Immature natural killer cell (primary cell): Measurements from ENCODE around the gene PKD1L1. TPM values are rescaled to one million over a fixed set of nuclear protein-coding genes. Genes with fewer than 3 reads are reported as not detected.

Source experiments
- DNase-seq, 3 donors: peaks; one replicate each; pipeline ENCODE4 v3.0.0; 2022; ENCODE audit warnings: mixed read lengths in 1 of 3
- H3K27ac Mint-ChIP-seq, 6 donors: one replicate each; pipeline ENCODE4 v1.8.0; 2020; ENCODE audit warnings: mixed read lengths in 6 of 6, mild to moderate bottlenecking in 5 of 6, inconsistent platforms in 4 of 6, moderate library complexity in 3 of 6
- H3K27me3 Mint-ChIP-seq, 3 donors: one replicate each; pipeline ENCODE4 v1.8.0; 2020 to 2021; ENCODE audit warnings: low read depth in 3 of 3, mild to moderate bottlenecking in 3 of 3, mixed read lengths in 3 of 3, moderate library complexity in 3 of 3, inconsistent platforms in 1 of 3
- H3K36me3 Mint-ChIP-seq, 3 donors: one replicate each; pipeline ENCODE4 v1.8.0; 2020; ENCODE audit warnings: mixed read lengths in 3 of 3, inconsistent platforms in 2 of 3, mild to moderate bottlenecking in 2 of 3
- H3K4me1 Mint-ChIP-seq, 2 donors: one replicate each; pipeline ENCODE4 v1.8.0; 2020; ENCODE audit warnings: inconsistent platforms in 2 of 2, mild to moderate bottlenecking in 2 of 2, mixed read lengths in 2 of 2, moderate library complexity in 1 of 2
- H3K4me3 Mint-ChIP-seq, 5 donors: one replicate each; pipeline ENCODE4 v1.8.0; 2020; ENCODE audit warnings: mild to moderate bottlenecking in 5 of 5, mixed read lengths in 5 of 5, inconsistent platforms in 3 of 5, moderate library complexity in 3 of 5
- H3K9me3 Mint-ChIP-seq, 6 donors: one replicate each; pipeline ENCODE4 v1.8.0; 2020; ENCODE audit warnings: mild to moderate bottlenecking in 6 of 6, mixed read lengths in 6 of 6, inconsistent platforms in 4 of 6, moderate library complexity in 3 of 6
- polyA plus RNA-seq, 3 donors: library from polyadenylated mRNA; unstranded; fragments of 300-500 nt; fragmentation: Illumina TruSeq; gene quantifications; one replicate each; pipeline ENCODE4 v1.2.3, GENCODE V29; 2021

Gene PKD1L1
- polyA plus RNA-seq, 3 donors from 2014 or later, result 0.03 TPM; not detected in 2

DNA sequence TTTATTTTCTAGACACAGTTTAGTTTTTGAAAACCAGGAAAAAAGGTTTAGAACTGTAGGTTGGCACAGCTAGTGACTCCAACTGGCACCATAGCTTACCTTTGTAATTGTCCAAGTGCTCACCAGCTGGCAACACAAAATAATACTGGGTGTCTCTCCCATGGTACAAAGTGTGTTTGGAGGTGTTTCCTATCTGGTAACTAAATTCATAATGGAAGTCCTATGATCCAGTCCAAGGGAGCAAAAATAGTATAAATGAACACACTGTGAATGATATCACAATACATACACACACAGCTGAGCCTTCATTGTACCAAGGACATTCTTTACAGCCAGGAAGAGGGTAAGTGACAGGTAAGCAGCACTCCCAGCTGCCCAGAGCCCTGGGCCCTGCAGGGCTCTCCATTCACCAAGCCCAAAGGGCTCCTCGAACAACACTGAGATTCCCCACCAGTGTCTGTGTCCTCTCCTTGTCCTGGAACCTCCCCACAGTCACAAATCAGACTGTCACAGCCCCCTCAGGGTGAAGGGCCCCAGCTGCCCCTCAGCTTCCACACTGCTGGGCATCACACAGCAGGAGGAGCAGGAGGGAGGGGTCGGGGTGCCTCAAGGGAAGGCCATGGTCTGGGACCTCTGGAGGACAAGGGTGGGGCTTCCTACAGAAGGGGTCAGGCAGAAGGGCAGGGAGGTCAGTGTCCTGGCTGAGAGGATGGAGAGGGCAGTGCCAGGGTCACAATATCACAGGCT is 72.1 kb downstream of the PKD1L1 start:
- DNase-seq, result no peak
- no peak overlapping the region for H3K27ac Mint-ChIP-seq
- no peaks in the 10 kb centered on the region for H3K9me3 Mint-ChIP-seq
- H3K4me3 Mint-ChIP-seq, result no peak overlapping the region
- H3K4me1 Mint-ChIP-seq, result no peaks in the 10 kb centered on the region
- H3K27me3 Mint-ChIP-seq, result peaks cover 0 to 2% (median 0%) of the 10 kb centered on the region in 3 donors
- peaks cover 0 to 3% (median 0%) of the 10 kb centered on the region in 3 donors for H3K36me3 Mint-ChIP-seq

GRCh38 chr7:47875406-47875805 is 72.9 kb downstream of the PKD1L1 start:
- DNase-seq, result no peak
- H3K4me3 Mint-ChIP-seq, result no peak overlapping the region
- peaks cover 0 to 3% (median 0%) of the 10 kb centered on the region in 3 donors for H3K36me3 Mint-ChIP-seq
- H3K27ac Mint-ChIP-seq, result no peak overlapping the region
- no peaks in the 10 kb centered on the region for H3K4me1 Mint-ChIP-seq
- H3K9me3 Mint-ChIP-seq, result no peaks in the 10 kb centered on the region
- peaks cover 0 to 2% (median 0%) of the 10 kb centered on the region in 3 donors for H3K27me3 Mint-ChIP-seq

DNA sequence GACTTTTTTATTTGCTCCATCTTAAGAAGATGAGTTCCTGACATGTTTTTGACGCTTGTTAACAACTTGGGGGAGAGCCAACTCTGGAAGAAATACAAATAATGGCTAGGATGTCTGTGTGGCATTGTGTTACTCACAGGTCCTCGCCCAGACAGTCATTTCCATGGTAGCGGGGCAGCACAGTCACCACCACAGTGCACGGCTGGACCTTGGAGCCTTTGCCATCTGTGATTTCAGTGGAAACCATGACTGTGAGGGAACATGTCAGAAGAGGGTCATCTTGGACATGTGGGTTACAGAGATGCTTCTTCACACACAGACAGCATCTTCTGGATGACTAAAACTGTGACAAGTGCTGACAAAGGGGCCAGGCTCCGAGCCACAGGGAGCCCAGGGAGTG is 74.5 kb downstream of the PKD1L1 start:
- Mint-ChIP-seq H3K9me3 (no peaks in the 10 kb centered on the region), H3K4me1 (no peaks in the 10 kb centered on the region), H3K36me3 (no peaks in the 10 kb centered on the region), H3K4me3 (no peak overlapping the region), H3K27ac (no peak overlapping the region), H3K27me3 (no peaks in the 10 kb centered on the region)
- DNase-seq, result no peak

GRCh38 chr7:47867286-47867685 is 81.0 kb downstream of the PKD1L1 start:
- no peak for DNase-seq
- Mint-ChIP-seq H3K4me3 (no peak overlapping the region), H3K27ac (no peak overlapping the region), H3K36me3 (no peaks in the 10 kb centered on the region), H3K27me3 (no peaks in the 10 kb centered on the region), H3K9me3 (no peaks in the 10 kb centered on the region), H3K4me1 (no peaks in the 10 kb centered on the region)

DNA sequence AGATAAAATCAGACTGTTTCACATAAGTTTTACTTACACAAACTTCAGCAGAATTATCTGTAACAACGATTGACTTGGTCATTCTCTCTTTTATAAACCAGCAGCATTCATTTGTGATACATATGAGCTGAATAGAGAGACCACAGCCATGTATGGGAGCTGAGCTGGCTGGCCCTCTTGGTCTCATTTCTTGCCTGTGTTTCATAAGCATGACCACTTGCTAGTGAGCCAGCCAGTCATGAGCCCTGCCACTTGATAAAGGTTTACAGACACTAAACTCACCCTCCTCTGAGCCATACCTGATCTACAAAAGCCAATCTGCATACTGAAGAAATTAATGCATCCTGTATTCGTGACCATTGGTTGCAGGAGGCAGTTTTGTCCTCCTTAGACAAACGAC is 82.1 kb downstream of the PKD1L1 start:
- DNase-seq, result no peak
- H3K4me3 Mint-ChIP-seq, result no peak overlapping the region
- no peak overlapping the region for H3K27ac Mint-ChIP-seq
- no peaks in the 10 kb centered on the region for H3K4me1 Mint-ChIP-seq
- no peaks in the 10 kb centered on the region for H3K36me3 Mint-ChIP-seq
- no peaks in the 10 kb centered on the region for H3K9me3 Mint-ChIP-seq
- H3K27me3 Mint-ChIP-seq, result no peaks in the 10 kb centered on the region

GRCh38 chr7:47852330-47853245 is 95.7 kb downstream of the PKD1L1 start:
- Mint-ChIP-seq H3K4me3 (no peak overlapping the region), H3K4me1 (no peaks in the 10 kb centered on the region), H3K27me3 (peaks cover 2 to 6% (median 4%) of the 10 kb centered on the region in 3 donors), H3K27ac (no peak overlapping the region), H3K9me3 (no peaks in the 10 kb centered on the region), H3K36me3 (no peaks in the 10 kb centered on the region)
- no peak for DNase-seq

DNA sequence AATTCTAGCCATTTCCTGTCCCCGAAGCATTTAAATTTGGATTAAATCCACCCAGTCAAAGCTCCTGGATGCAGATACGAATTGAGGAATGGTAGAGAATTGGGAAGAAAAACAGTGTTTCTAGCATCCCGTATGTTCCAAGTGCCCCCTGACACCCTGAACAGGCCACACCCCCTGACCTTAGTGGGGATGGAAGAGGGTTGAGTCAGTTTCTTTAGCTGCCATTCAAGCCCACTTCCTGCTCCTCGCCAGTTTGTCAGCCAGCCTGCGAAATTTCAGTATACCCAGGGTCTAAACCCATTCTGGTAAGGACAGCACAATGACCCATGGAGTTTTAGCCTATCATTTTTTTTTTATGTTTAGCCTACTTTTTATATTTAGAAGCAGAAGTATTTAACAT is 101.1 kb downstream of the PKD1L1 start:
- no peak overlapping the region for H3K4me3 Mint-ChIP-seq
- no peak overlapping the region for H3K27ac Mint-ChIP-seq
- H3K9me3 Mint-ChIP-seq, result no peaks in the 10 kb centered on the region
- no peak for DNase-seq
- no peaks in the 10 kb centered on the region for H3K4me1 Mint-ChIP-seq
- H3K36me3 Mint-ChIP-seq, result no peaks in the 10 kb centered on the region
- peaks cover 0 to 6% (median 3%) of the 10 kb centered on the region in 3 donors for H3K27me3 Mint-ChIP-seq

DNA sequence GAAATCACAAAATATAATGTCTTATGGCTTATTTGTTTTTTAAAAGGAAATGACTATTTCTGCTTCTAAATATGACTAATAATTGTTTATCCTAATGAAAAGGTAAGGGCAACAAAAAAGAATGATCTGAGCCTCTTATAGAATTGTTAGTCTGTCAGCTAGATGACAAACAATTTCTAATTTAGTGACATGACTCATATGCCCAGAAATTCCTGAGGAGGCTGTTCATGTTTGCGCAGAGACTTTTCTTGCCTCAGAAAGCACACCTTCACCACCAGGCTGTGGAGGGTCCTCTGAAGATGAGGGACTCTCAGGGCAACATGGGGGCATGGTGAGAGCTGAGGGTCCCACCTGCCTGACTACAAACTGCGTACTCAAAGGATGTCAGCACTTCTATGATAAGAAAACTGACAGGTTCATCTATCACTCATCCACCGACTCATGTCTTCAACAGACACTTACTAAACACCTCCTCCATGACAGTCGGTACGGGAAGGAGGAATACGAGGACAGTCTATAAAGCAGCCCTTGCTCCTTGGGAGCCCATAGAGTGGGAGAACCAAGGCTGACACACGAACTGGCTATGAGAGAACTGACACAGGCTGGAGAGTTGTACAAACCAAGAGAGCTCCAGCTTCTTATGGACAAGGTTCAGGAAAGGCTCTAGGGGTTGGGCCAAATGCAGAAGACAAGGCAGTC is 102.0 kb downstream of the PKD1L1 start:
- H3K27me3 Mint-ChIP-seq, result peaks cover under 1 to 7% (median 3%) of the 10 kb centered on the region in 3 donors
- DNase-seq, result no peak
- no peak overlapping the region for H3K4me3 Mint-ChIP-seq
- H3K9me3 Mint-ChIP-seq, result no peaks in the 10 kb centered on the region
- H3K36me3 Mint-ChIP-seq, result no peaks in the 10 kb centered on the region
- H3K27ac Mint-ChIP-seq, result no peak overlapping the region
- no peaks in the 10 kb centered on the region for H3K4me1 Mint-ChIP-seq

DNA sequence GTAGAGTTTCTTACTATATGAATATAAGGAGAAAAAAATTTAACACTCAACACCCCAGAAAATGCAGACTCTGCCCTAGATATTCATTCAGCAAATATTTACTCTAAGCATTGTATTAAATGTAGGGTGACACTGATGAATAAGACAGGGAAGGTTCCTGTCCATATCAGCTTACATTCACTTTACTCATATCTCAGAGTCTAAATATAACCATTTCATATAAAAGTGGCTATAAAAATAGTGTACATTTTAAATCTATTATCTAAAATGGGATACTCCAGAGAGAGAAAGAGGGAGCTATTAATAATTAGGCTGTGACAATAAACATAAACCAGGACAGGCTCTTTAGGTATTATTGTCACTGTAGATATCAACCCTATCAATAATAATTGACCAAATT is 104.0 kb downstream of the PKD1L1 start:
- Mint-ChIP-seq H3K36me3 (no peaks in the 10 kb centered on the region), H3K9me3 (no peaks in the 10 kb centered on the region), H3K27me3 (peaks cover 3 to 12% (median 4%) of the 10 kb centered on the region in 3 donors), H3K27ac (no peak overlapping the region), H3K4me1 (no peaks in the 10 kb centered on the region), H3K4me3 (no peak overlapping the region)
- DNase-seq, result no peak

GRCh38 chr7:47843291-47843690 is 105.0 kb downstream of the PKD1L1 start:
- Mint-ChIP-seq H3K4me1 (no peaks in the 10 kb centered on the region), H3K9me3 (no peaks in the 10 kb centered on the region), H3K27ac (no peak overlapping the region), H3K27me3 (peaks cover 3 to 12% (median 4%) of the 10 kb centered on the region in 3 donors), H3K4me3 (no peak overlapping the region), H3K36me3 (no peaks in the 10 kb centered on the region)
- no peak for DNase-seq

DNA sequence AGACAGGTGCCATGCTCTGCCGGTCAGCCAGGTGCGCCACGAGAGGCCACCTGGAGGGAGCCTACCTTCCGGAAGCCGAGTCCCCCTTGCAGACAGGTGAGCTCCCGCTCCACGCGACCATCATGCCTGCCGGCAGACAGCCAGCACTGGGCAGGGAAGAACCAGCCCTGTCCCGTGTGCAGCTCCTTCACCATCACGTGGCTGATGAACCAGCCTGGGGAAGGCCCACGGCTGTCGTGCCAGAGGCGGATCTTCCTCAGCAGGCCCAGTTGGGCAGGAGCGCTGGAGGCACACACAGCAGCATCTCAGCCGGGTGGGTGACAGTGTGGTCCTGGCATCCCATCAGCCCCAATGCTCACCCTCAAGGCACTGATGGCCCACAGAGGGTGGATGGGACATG is 108.9 kb downstream of the PKD1L1 start:
- Mint-ChIP-seq H3K36me3 (no peaks in the 10 kb centered on the region), H3K4me3 (no peak overlapping the region), H3K4me1 (no peaks in the 10 kb centered on the region), H3K9me3 (no peaks in the 10 kb centered on the region), H3K27ac (no peak overlapping the region), H3K27me3 (peaks cover 4 to 14% (median 7%) of the 10 kb centered on the region in 3 donors)
- no peak for DNase-seq

DNA sequence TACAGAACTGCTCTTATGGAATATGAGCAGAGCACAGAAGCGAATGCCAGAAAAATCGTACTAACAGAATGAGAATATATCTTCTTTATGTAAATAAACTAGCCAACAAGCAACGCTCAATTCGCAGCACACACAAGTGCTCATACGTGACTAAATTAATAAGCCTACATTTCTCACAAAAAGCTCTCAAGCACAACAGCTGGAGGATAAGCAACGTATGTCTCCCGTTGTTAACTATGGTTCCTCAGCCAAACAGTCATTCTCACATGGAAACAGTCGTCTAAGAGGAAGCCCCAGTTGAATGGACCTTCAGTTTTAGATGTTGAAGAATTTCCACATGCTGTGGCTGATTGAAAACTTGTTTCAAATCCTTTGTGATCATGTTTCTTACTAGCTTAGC is 110.4 kb downstream of the PKD1L1 start:
- Mint-ChIP-seq H3K27ac (no peak overlapping the region), H3K36me3 (no peaks in the 10 kb centered on the region), H3K4me1 (peaks cover 11 to 14% of the 10 kb centered on the region in 2 donors), H3K9me3 (no peaks in the 10 kb centered on the region), H3K4me3 (no peak overlapping the region), H3K27me3 (peaks cover 4 to 14% (median 7%) of the 10 kb centered on the region in 3 donors)
- no peak for DNase-seq

- Mint-ChIP-seq H3K4me3 (no peak overlapping the region), H3K27ac (no peak overlapping the region), H3K9me3 (no peaks in the 10 kb centered on the region), H3K27me3 (peaks cover 3 to 14% (median 4%) of the 10 kb centered on the region in 3 donors), H3K36me3 (no peaks in the 10 kb centered on the region), H3K4me1 (peaks cover 13 to 18% of the 10 kb centered on the region in 2 donors)
- no peak for DNase-seq
Measured at GRCh38 chr7:47836503-47837202, 111.6 kb downstream of the PKD1L1 start.
